ENCODE measurements around the gene FBXO40.

Gene FBXO40

DNA sequence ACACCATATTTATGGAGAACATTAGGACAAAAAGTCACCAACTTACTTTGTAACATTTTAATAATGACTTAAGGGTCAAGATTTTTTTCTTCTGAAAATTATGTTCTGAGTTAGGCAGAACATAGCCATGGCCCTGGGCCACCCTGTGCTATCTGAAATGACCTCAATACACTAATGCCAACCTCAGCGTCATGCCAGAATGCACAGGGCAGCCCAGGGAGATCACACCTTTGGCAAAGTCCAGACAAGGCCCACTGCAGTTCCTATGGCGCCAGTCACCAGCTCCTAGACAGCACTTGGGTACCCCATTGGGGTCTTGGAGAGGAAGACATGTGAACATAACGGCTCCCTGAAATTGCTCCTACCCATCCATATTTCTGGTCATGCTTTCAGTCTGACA, 34.4 kb downstream of the FBXO40 start:
- TF ChIP-seq GLIS3 (CRISPR knock-in tag; IDR thresholded peaks at IDR 0.05) (no peak), ZFP30 (CRISPR knock-in tag; IDR thresholded peaks at IDR 0.05) (no peak), ZFP3 (CRISPR knock-in tag; IDR thresholded peaks at IDR 0.05) (no peak), PPARA (CRISPR knock-in tag; IDR thresholded peaks at IDR 0.05; ENCODE audit: borderline replicate concordance) (no peak), CSDC2 (CRISPR knock-in tag; IDR thresholded peaks at IDR 0.05) (no peak), ARNTL (CRISPR knock-in tag; IDR thresholded peaks at IDR 0.05; ENCODE audit: borderline replicate concordance, low read depth) (no peak), SNAI2 (CRISPR knock-in tag; IDR thresholded peaks at IDR 0.05) (no peak)
- TF ChIP-seq, protein P1, sequence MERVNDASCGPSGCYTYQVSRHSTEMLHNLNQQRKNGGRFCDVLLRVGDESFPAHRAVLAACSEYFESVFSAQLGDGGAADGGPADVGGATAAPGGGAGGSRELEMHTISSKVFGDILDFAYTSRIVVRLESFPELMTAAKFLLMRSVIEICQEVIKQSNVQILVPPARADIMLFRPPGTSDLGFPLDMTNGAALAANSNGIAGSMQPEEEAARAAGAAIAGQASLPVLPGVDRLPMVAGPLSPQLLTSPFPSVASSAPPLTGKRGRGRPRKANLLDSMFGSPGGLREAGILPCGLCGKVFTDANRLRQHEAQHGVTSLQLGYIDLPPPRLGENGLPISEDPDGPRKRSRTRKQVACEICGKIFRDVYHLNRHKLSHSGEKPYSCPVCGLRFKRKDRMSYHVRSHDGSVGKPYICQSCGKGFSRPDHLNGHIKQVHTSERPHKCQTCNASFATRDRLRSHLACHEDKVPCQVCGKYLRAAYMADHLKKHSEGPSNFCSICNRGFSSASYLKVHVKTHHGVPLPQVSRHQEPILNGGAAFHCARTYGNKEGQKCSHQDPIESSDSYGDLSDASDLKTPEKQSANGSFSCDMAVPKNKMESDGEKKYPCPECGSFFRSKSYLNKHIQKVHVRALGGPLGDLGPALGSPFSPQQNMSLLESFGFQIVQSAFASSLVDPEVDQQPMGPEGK (CRISPR knock-in tag; IDR thresholded peaks at IDR 0.05; ENCODE audit: borderline replicate concordance), result no peak
- no peak for ATAC-seq

GRCh38 chr3:121629601-121630000, 36.4 kb downstream of the FBXO40 start:
- TF ChIP-seq OSR1 (CRISPR knock-in tag; IDR thresholded peaks at IDR 0.05), result no peak
- TF ChIP-seq ZFP3 (CRISPR knock-in tag; IDR thresholded peaks at IDR 0.05), result no peak
- TF ChIP-seq ZFP30 (CRISPR knock-in tag; IDR thresholded peaks at IDR 0.05), result no peak
- TF ChIP-seq CSDC2 (CRISPR knock-in tag; IDR thresholded peaks at IDR 0.05), result no peak
- TF ChIP-seq CSRNP3 (CRISPR knock-in tag; IDR thresholded peaks at IDR 0.05), result no peak
- no peak for TF ChIP-seq SNAI2 (CRISPR knock-in tag; IDR thresholded peaks at IDR 0.05)
- TF ChIP-seq ARNTL (CRISPR knock-in tag; IDR thresholded peaks at IDR 0.05; ENCODE audit: borderline replicate concordance, low read depth), result no peak
- no peak for TF ChIP-seq ZNF8 (CRISPR knock-in tag; IDR thresholded peaks at IDR 0.05)
- TF ChIP-seq GLIS3 (CRISPR knock-in tag; IDR thresholded peaks at IDR 0.05), result no peak
- TF ChIP-seq TOX (CRISPR knock-in tag; IDR thresholded peaks at IDR 0.05; ENCODE audit: borderline replicate concordance), result no peak
- TF ChIP-seq ISL1 (CRISPR knock-in tag; IDR thresholded peaks at IDR 0.05), result no peak
- TF ChIP-seq ESRRG (CRISPR knock-in tag; IDR thresholded peaks at IDR 0.05), result no peak
- no peak for TF ChIP-seq BACH2 (CRISPR knock-in tag; IDR thresholded peaks at IDR 0.05; ENCODE audit: borderline replicate concordance)
- no peak for TF ChIP-seq TCF4 (CRISPR knock-in tag; IDR thresholded peaks at IDR 0.05; ENCODE audit: borderline replicate concordance)
- no peak for TF ChIP-seq PPARA (CRISPR knock-in tag; IDR thresholded peaks at IDR 0.05; ENCODE audit: borderline replicate concordance)
- no peak for TF ChIP-seq ZNF565 (CRISPR knock-in tag; conservative IDR thresholded peaks at IDR 0.05; ENCODE audit: low read depth)
- TF ChIP-seq, protein P1 (CRISPR knock-in tag; IDR thresholded peaks at IDR 0.05; ENCODE audit: borderline replicate concordance), result no peak
- TF ChIP-seq ZC3H10 (CRISPR knock-in tag; IDR thresholded peaks at IDR 0.05), result no peak
- no peak for TF ChIP-seq CREB5 (CRISPR knock-in tag; IDR thresholded peaks at IDR 0.05; ENCODE audit: low read depth)
- TF ChIP-seq, protein P2, sequence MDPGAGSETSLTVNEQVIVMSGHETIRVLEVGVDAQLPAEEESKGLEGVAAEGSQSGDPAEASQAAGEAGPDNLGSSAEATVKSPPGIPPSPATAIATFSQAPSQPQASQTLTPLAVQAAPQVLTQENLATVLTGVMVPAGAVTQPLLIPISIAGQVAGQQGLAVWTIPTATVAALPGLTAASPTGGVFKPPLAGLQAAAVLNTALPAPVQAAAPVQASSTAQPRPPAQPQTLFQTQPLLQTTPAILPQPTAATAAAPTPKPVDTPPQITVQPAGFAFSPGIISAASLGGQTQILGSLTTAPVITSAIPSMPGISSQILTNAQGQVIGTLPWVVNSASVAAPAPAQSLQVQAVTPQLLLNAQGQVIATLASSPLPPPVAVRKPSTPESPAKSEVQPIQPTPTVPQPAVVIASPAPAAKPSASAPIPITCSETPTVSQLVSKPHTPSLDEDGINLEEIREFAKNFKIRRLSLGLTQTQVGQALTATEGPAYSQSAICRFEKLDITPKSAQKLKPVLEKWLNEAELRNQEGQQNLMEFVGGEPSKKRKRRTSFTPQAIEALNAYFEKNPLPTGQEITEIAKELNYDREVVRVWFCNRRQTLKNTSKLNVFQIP (CRISPR knock-in tag; IDR thresholded peaks at IDR 0.05; ENCODE audit: borderline replicate concordance, low read depth), result no peak
- ATAC-seq, result no peak

DNA sequence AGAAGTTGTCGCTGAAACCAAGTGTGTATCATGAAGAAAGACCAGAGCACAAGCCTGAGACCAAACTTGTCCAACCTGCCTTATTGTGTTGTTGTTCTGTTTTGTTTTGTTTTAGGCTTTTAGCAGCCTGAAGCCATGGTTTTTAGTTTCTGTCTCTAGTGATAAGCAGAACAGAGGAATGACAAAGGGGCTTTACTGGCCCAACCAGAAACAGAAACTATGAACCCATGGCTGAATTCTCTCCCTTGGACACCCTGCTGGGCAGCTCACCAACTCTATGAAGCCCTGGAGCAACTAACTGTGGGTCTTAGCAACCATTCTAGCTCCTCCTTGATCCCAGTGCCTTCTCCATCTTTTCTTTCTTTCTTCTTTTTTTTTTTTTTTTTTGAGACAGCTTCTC, 37.2 kb downstream of the FBXO40 start:
- ATAC-seq, result no peak
- TF ChIP-seq ZNF8 (CRISPR knock-in tag; IDR thresholded peaks at IDR 0.05) (no peak), ARNTL (CRISPR knock-in tag; IDR thresholded peaks at IDR 0.05; ENCODE audit: borderline replicate concordance, low read depth) (no peak)
- TF ChIP-seq, protein P2 (CRISPR knock-in tag; IDR thresholded peaks at IDR 0.05; ENCODE audit: borderline replicate concordance, low read depth), result no peak

Data from SK-N-SH treated with all-trans-retinoic acid at 6 μM for 48 hours (cell line).